ENCODE data around the gene ARMC8.

Gene ARMC8

GRCh38 chr3:138197058-138197457 is 10.0 kb downstream of the ARMC8 start:
- H3K4me3 ChIP-seq (ENCODE audit: low read length in 2 of 2), result no peak overlapping the region
- no peaks in the 10 kb centered on the region for H3K36me3 ChIP-seq (ENCODE audit: control insufficient read depth in 2 of 2, insufficient read depth in 2 of 2, low read length in 2 of 2)
- no peak overlapping the region for H3K27ac ChIP-seq (ENCODE audit: low read depth in 2 of 2, low read length in 2 of 2)
- H3K4me1 ChIP-seq (ENCODE audit: control insufficient read depth in 2 of 2, insufficient read depth in 2 of 2, low read length in 2 of 2), result no peaks in the 10 kb centered on the region
- no peaks in the 10 kb centered on the region for H3K9me3 ChIP-seq (ENCODE audit: control insufficient read depth in 2 of 2, low read length in 2 of 2)
- H3K27me3 ChIP-seq (ENCODE audit: control insufficient read depth in 2 of 2, insufficient read depth in 2 of 2, low read length in 2 of 2), result no peaks in the 10 kb centered on the region
- no peak overlapping the region for H3K9ac ChIP-seq (ENCODE audit: low read depth in 1 of 2, low read length in 2 of 2)

GRCh38 chr3:138197524-138197923 is 10.4 kb downstream of the ARMC8 start:
- no peak overlapping the region for H3K9ac ChIP-seq (ENCODE audit: low read depth in 1 of 2, low read length in 2 of 2)
- H3K36me3 ChIP-seq (ENCODE audit: control insufficient read depth in 2 of 2, insufficient read depth in 2 of 2, low read length in 2 of 2), result no peaks in the 10 kb centered on the region
- no peaks in the 10 kb centered on the region for H3K9me3 ChIP-seq (ENCODE audit: control insufficient read depth in 2 of 2, low read length in 2 of 2)
- H3K4me1 ChIP-seq (ENCODE audit: control insufficient read depth in 2 of 2, insufficient read depth in 2 of 2, low read length in 2 of 2), result no peaks in the 10 kb centered on the region
- no peak overlapping the region for H3K27ac ChIP-seq (ENCODE audit: low read depth in 2 of 2, low read length in 2 of 2)
- no peak overlapping the region for H3K4me3 ChIP-seq (ENCODE audit: low read length in 2 of 2)
- no peaks in the 10 kb centered on the region for H3K27me3 ChIP-seq (ENCODE audit: control insufficient read depth in 2 of 2, insufficient read depth in 2 of 2, low read length in 2 of 2)

DNA sequence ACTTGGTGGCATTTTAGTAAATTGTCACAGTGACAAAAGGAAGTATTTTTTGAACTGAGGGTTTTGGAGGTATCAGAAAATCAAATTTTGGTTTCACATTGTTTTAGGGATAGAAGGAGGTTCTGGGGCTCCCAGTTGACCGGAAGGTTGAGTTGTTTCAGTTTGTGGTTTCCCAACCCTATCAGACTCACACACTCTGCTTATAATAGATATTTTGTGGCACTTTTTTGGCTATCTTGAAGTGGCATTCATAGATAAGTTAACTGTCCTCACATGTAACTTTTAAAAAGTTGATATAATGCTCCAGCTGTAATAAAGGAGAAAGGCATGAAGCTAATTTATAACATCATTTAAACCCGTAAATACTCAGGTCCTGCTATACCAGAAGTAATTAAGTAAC is 12.8 kb downstream of the ARMC8 start:
- Histone ChIP-seq H3K9me3 (ENCODE audit: control insufficient read depth in 2 of 2, low read length in 2 of 2) (no peaks in the 10 kb centered on the region), H3K36me3 (ENCODE audit: control insufficient read depth in 2 of 2, insufficient read depth in 2 of 2, low read length in 2 of 2) (no peaks in the 10 kb centered on the region), H3K4me3 (ENCODE audit: low read length in 2 of 2) (no peak overlapping the region), H3K27me3 (ENCODE audit: control insufficient read depth in 2 of 2, insufficient read depth in 2 of 2, low read length in 2 of 2) (no peaks in the 10 kb centered on the region), H3K4me1 (ENCODE audit: control insufficient read depth in 2 of 2, insufficient read depth in 2 of 2, low read length in 2 of 2) (no peaks in the 10 kb centered on the region), H3K27ac (ENCODE audit: low read depth in 2 of 2, low read length in 2 of 2) (no peak overlapping the region), H3K9ac (ENCODE audit: low read depth in 1 of 2, low read length in 2 of 2) (no peak overlapping the region)

- no peak overlapping the region for H3K27ac ChIP-seq (ENCODE audit: low read depth in 2 of 2, low read length in 2 of 2)
- H3K4me1 ChIP-seq (ENCODE audit: control insufficient read depth in 2 of 2, insufficient read depth in 2 of 2, low read length in 2 of 2), result no peaks in the 10 kb centered on the region
- H3K36me3 ChIP-seq (ENCODE audit: control insufficient read depth in 2 of 2, insufficient read depth in 2 of 2, low read length in 2 of 2), result no peaks in the 10 kb centered on the region
- H3K9ac ChIP-seq (ENCODE audit: low read depth in 1 of 2, low read length in 2 of 2), result no peak overlapping the region
- no peak overlapping the region for H3K4me3 ChIP-seq (ENCODE audit: low read length in 2 of 2)
- H3K9me3 ChIP-seq (ENCODE audit: control insufficient read depth in 2 of 2, low read length in 2 of 2), result no peaks in the 10 kb centered on the region
- H3K27me3 ChIP-seq (ENCODE audit: control insufficient read depth in 2 of 2, insufficient read depth in 2 of 2, low read length in 2 of 2), result no peaks in the 10 kb centered on the region
Measured at GRCh38 chr3:138200424-138200823, 13.3 kb downstream of the ARMC8 start.

DNA sequence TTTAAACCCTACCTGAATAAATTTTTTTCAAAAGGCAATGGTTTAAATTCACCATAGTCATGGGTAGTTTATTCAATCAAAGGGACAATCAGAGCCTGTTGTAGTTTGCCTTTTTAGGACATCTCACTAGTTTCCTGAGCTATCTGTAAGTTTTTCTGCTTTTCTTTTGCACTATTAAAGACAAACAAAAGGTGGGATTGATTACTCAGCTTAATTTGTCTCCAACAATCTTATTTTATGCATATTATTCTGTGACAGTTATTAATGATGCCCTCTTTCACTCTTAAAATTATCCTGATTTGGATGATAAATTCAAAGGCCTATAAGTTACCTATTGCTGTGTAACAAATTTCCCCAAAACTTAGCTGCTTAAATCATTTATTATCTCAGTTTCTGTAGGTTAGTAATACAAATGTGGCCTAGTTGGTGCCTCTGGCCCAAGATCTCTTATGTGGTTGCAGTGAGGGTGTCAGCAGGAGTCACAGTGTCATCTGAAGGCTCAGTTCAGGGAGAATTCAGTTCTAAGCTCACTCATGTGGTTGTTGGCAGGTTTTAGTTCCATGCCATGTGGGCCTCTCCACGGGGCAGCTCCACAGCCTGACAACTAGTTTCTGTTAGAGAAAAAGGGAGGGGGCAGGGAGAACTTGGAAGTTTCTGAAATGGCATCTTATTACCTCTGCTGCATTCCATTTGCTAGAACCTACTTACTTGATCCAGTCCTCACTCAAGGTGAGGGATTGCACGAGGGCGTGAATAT is 16.0 kb downstream of the ARMC8 start:
- Histone ChIP-seq H3K9me3 (ENCODE audit: control insufficient read depth in 2 of 2, low read length in 2 of 2) (no peaks in the 10 kb centered on the region), H3K36me3 (ENCODE audit: control insufficient read depth in 2 of 2, insufficient read depth in 2 of 2, low read length in 2 of 2) (no peaks in the 10 kb centered on the region), H3K27me3 (ENCODE audit: control insufficient read depth in 2 of 2, insufficient read depth in 2 of 2, low read length in 2 of 2) (no peaks in the 10 kb centered on the region), H3K4me1 (ENCODE audit: control insufficient read depth in 2 of 2, insufficient read depth in 2 of 2, low read length in 2 of 2) (no peaks in the 10 kb centered on the region), H3K4me3 (ENCODE audit: low read length in 2 of 2) (no peak overlapping the region), H3K27ac (ENCODE audit: low read depth in 2 of 2, low read length in 2 of 2) (no peak overlapping the region), H3K9ac (ENCODE audit: low read depth in 1 of 2, low read length in 2 of 2) (no peak overlapping the region)

- H3K9ac ChIP-seq (ENCODE audit: low read depth in 1 of 2, low read length in 2 of 2), result no peak overlapping the region
- no peaks in the 10 kb centered on the region for H3K36me3 ChIP-seq (ENCODE audit: control insufficient read depth in 2 of 2, insufficient read depth in 2 of 2, low read length in 2 of 2)
- no peak overlapping the region for H3K4me3 ChIP-seq (ENCODE audit: low read length in 2 of 2)
- no peak overlapping the region for H3K27ac ChIP-seq (ENCODE audit: low read depth in 2 of 2, low read length in 2 of 2)
- H3K27me3 ChIP-seq (ENCODE audit: control insufficient read depth in 2 of 2, insufficient read depth in 2 of 2, low read length in 2 of 2), result no peaks in the 10 kb centered on the region
- H3K9me3 ChIP-seq (ENCODE audit: control insufficient read depth in 2 of 2, low read length in 2 of 2), result no peaks in the 10 kb centered on the region
- H3K4me1 ChIP-seq (ENCODE audit: control insufficient read depth in 2 of 2, insufficient read depth in 2 of 2, low read length in 2 of 2), result no peaks in the 10 kb centered on the region
Measured at GRCh38 chr3:138203938-138204337, 16.8 kb downstream of the ARMC8 start.

DNA sequence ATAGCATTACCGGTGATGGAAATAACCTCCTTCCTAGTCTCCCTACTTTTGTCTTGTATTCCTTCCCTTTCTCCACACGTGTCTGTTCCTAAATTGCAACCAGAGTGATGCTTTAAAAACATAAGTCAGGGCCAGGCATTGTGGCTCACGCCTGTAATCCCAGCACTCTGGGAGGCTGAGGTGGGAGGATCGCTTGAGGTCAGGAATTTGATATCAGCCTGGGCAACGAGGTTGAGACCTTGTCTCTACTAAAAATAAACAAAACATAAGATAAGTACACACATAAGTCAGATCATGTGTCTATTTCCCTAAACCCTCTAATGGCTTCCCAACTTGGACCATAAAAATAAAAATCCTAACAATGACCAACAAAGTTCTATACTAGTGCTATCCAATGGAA is 18.4 kb downstream of the ARMC8 start:
- Histone ChIP-seq H3K27ac (ENCODE audit: low read depth in 2 of 2, low read length in 2 of 2) (no peak overlapping the region), H3K36me3 (ENCODE audit: control insufficient read depth in 2 of 2, insufficient read depth in 2 of 2, low read length in 2 of 2) (no peaks in the 10 kb centered on the region), H3K9me3 (ENCODE audit: control insufficient read depth in 2 of 2, low read length in 2 of 2) (no peaks in the 10 kb centered on the region), H3K27me3 (ENCODE audit: control insufficient read depth in 2 of 2, insufficient read depth in 2 of 2, low read length in 2 of 2) (no peaks in the 10 kb centered on the region), H3K4me3 (ENCODE audit: low read length in 2 of 2) (no peak overlapping the region), H3K4me1 (ENCODE audit: control insufficient read depth in 2 of 2, insufficient read depth in 2 of 2, low read length in 2 of 2) (no peaks in the 10 kb centered on the region), H3K9ac (ENCODE audit: low read depth in 1 of 2, low read length in 2 of 2) (no peak overlapping the region)

DNA sequence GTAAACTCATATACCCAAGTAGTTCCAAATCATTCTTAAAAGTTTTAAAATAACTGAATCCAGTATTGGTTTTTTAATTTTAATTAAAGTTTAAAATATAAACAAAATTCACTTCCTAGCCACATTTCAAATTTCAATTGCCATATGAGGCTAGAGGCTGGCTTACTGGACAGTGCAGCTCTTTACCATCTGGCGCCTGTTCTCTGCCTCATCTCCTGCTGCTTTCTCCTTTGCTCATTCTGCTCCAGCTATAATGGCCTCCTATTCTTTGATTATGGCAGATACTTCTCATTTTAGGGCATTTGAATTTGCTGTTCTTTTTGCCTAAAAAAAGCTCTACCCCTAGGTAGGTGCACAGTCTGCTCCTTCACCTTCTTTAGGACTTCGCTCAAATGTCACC is 19.1 kb downstream of the ARMC8 start:
- Histone ChIP-seq H3K9me3 (ENCODE audit: control insufficient read depth in 2 of 2, low read length in 2 of 2) (no peaks in the 10 kb centered on the region), H3K4me1 (ENCODE audit: control insufficient read depth in 2 of 2, insufficient read depth in 2 of 2, low read length in 2 of 2) (no peaks in the 10 kb centered on the region), H3K9ac (ENCODE audit: low read depth in 1 of 2, low read length in 2 of 2) (no peak overlapping the region), H3K4me3 (ENCODE audit: low read length in 2 of 2) (no peak overlapping the region), H3K27ac (ENCODE audit: low read depth in 2 of 2, low read length in 2 of 2) (no peak overlapping the region), H3K27me3 (ENCODE audit: control insufficient read depth in 2 of 2, insufficient read depth in 2 of 2, low read length in 2 of 2) (no peaks in the 10 kb centered on the region), H3K36me3 (ENCODE audit: control insufficient read depth in 2 of 2, insufficient read depth in 2 of 2, low read length in 2 of 2) (no peaks in the 10 kb centered on the region)

DNA sequence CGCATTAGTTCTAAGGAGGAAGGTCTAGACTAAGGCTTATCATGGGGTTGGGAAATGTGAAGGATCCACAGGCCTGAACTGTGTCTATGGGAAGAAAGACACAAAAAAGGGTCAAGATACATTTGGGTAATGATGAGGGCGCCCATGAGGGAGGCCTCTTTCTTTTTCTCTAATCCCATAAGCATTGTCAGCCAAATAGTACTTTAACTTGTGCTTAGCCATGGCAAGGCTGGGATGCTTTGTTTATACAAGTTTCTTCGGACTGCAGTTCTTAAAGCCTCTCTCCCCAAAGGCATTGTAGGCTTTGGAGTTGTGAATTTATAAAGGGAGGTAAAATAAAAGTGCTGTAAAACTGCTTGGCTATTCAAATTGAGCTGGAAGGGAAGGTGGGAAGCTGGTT is 23.4 kb downstream of the ARMC8 start:
- H3K9ac ChIP-seq (ENCODE audit: low read depth in 1 of 2, low read length in 2 of 2), result no peak overlapping the region
- H3K4me3 ChIP-seq (ENCODE audit: low read length in 2 of 2), result no peak overlapping the region
- H3K27ac ChIP-seq (ENCODE audit: low read depth in 2 of 2, low read length in 2 of 2), result no peak overlapping the region
- H3K9me3 ChIP-seq (ENCODE audit: control insufficient read depth in 2 of 2, low read length in 2 of 2), result no peaks in the 10 kb centered on the region
- H3K36me3 ChIP-seq (ENCODE audit: control insufficient read depth in 2 of 2, insufficient read depth in 2 of 2, low read length in 2 of 2), result peaks cover 0 to 5% of the 10 kb centered on the region in 2 donors
- H3K27me3 ChIP-seq (ENCODE audit: control insufficient read depth in 2 of 2, insufficient read depth in 2 of 2, low read length in 2 of 2), result no peaks in the 10 kb centered on the region
- no peaks in the 10 kb centered on the region for H3K4me1 ChIP-seq (ENCODE audit: control insufficient read depth in 2 of 2, insufficient read depth in 2 of 2, low read length in 2 of 2)

DNA sequence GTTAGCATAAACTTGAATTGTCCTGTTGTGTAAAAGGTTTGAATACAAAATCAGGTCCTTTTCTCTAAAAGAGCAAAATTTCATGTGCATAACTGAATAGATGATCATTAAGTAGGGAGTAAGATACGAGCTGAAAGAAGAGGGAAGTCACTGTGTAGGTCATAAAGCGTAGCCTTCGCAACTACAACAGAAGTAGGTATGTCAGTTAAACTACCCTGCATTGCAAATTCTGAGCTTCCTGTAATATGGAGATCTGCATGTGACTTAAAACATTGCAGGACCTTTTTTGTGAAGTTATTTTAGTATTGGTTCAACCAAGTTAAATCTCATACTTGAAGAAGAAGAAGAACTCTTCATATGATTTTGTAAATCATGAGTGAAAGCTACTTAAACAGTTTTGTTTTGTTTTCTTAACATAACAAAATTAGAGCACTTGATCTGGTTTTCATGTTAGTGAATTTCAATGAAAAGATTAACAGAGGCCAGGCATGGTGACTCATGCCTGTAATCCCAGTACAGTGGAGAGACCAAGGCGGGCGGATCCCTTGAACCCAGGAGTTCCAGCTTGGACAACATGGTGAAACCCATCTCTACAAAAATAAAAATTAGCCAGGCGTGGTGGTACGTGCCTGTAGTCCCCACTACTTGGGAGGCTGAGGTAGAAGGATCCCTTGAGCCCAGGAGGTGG is 26.4 kb downstream of the ARMC8 start:
- Histone ChIP-seq H3K9ac (ENCODE audit: low read depth in 1 of 2, low read length in 2 of 2) (no peak overlapping the region), H3K9me3 (ENCODE audit: control insufficient read depth in 2 of 2, low read length in 2 of 2) (no peaks in the 10 kb centered on the region), H3K4me1 (ENCODE audit: control insufficient read depth in 2 of 2, insufficient read depth in 2 of 2, low read length in 2 of 2) (no peaks in the 10 kb centered on the region), H3K36me3 (ENCODE audit: control insufficient read depth in 2 of 2, insufficient read depth in 2 of 2, low read length in 2 of 2) (peaks cover 0 to 5% of the 10 kb centered on the region in 2 donors), H3K27me3 (ENCODE audit: control insufficient read depth in 2 of 2, insufficient read depth in 2 of 2, low read length in 2 of 2) (no peaks in the 10 kb centered on the region), H3K27ac (ENCODE audit: low read depth in 2 of 2, low read length in 2 of 2) (no peak overlapping the region), H3K4me3 (ENCODE audit: low read length in 2 of 2) (no peak overlapping the region)

Measured in mucosa of rectum (tissue), 2 donors.